Lower leg skin (tissue), 3 donors: ENCODE data around the gene ZNF584.

Experiments
- CTCF ChIP-seq, 3 donors: fragments of 450-650 bp; IDR thresholded peaks; one replicate each; pipeline ENCODE4 v1.5.1; 2016; ENCODE audit warnings: antibody characterized with exemption in 3 of 3, mild to moderate bottlenecking in 3 of 3, moderate library complexity in 2 of 3
- POLR2A ChIP-seq, 2 donors: fragments of 450-650 bp; IDR thresholded peaks; one replicate each; pipeline ENCODE4 v1.6.1; 2016 to 2017; ENCODE audit warnings: antibody characterized with exemption in 2 of 2, mild to moderate bottlenecking in 1 of 2, moderate library complexity in 1 of 2

DNA sequence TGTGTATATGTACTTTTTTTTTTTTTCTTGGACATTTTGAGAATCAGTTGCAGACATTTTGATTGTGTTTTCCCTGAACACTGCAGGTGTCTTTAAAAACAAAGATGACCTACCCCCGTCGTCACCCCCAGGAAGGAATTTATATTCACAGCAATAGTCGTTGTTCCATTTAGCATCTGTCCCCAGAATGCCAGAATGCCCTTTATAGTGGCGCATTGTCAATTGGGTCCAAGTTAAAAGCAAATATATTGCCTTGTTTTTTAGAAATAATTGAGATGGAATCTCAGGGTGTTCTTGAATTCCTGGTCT, 14.8 kb upstream of the ZNF584 start:
- TF ChIP-seq POLR2A (IDR thresholded peaks at IDR 0.05) = no peak
- TF ChIP-seq CTCF (IDR thresholded peaks at IDR 0.05) = no peak
